K562 (cell line): ENCODE measurements around the gene TUBGCP6. TPM values are rescaled to one million over a fixed set of nuclear protein-coding genes. Genes with fewer than 3 reads are reported as not detected.
A peak's percentile ranks its signal among the peaks of the same experiment; 100 is the strongest.

Experiments used
- ASH1L ChIP-seq: fragments of 450-650 bp; IDR thresholded peaks from 2 replicates; pipeline ENCODE4 v1.6.1; 2018; ENCODE audit warnings: borderline replicate concordance, mild to moderate bottlenecking, low read depth; ENCODE audit not compliant: partially characterized antibody
- ATF6 ChIP-seq: sonication (generic); formaldehyde crosslinking; IDR thresholded peaks from 2 replicates; pipeline ENCODE4 v1.4.0; 2020; ENCODE audit warnings: mild to moderate bottlenecking, missing genetic modification reagents
- BRCA1 ChIP-seq, 2 experiments: fragments of 450-650 bp in 1 of 2; sonication (generic) in 1 of 2; formaldehyde crosslinking in 1 of 2; IDR thresholded peaks; 2 replicates each; pipeline versions ENCODE4 v1.5.0 to v1.6.1; 2017 to 2020; ENCODE audit warnings: mild to moderate bottlenecking in 1 of 2, missing genetic modification reagents in 1 of 2
- C11orf30 ChIP-seq: fragments of 450-650 bp; IDR thresholded peaks from 2 replicates; pipeline ENCODE4 v1.6.1; 2016; ENCODE audit warnings: low read depth, mild to moderate bottlenecking
- ERF ChIP-seq: fragments of 450-650 bp; formaldehyde crosslinking; IDR thresholded peaks from 2 replicates; pipeline ENCODE4 v1.4.0; 2020; ENCODE audit warnings: mild to moderate bottlenecking, mixed read lengths
- ETS2 ChIP-seq: IDR thresholded peaks from 2 replicates; pipeline ENCODE4 v1.6.1; 2016; ENCODE audit warnings: borderline replicate concordance, missing genetic modification characterization, mild to moderate bottlenecking, moderate library complexity, missing compliant biosample characterization; ENCODE audit not compliant: poor library complexity, severe bottlenecking
- KDM4B ChIP-seq, 2 experiments: fragments of 450-650 bp in 1 of 2; sonication (generic) in 1 of 2; IDR thresholded peaks; 2 replicates each; pipeline ENCODE4 v1.6.1; 2016 to 2017; ENCODE audit warnings: borderline replicate concordance in 2 of 2, antibody characterized with exemption in 1 of 2, low read depth in 1 of 2, mild to moderate bottlenecking in 1 of 2
- MBD1 ChIP-seq: fragments of 250-450 bp; sonication (Bioruptor Pico); IDR thresholded peaks from 2 replicates; pipeline ENCODE4 v1.8.0; 2022; ENCODE audit warnings: inconsistent platforms
- MIER1 ChIP-seq: fragments of 450-650 bp; IDR thresholded peaks from 2 replicates; pipeline ENCODE4 v1.6.1; 2016; ENCODE audit warnings: antibody characterized with exemption, mild to moderate bottlenecking, low read depth
- MNT ChIP-seq, 2 experiments: fragments of 450-650 bp; conservative IDR thresholded peaks; 2 replicates each; pipeline ENCODE4 v1.6.1; 2017; ENCODE audit warnings: mild to moderate bottlenecking in 2 of 2, moderate library complexity in 2 of 2
- SRSF7 ChIP-seq: fragments of 200-400 bp; formaldehyde crosslinking; optimal IDR thresholded peaks from 2 replicates; pipeline ENCODE3; 2017; ENCODE audit warnings: mild to moderate bottlenecking, low read depth, low read length
- TFAP4 ChIP-seq: sonication (generic); formaldehyde crosslinking; IDR thresholded peaks from 2 replicates; pipeline ENCODE4 v1.8.0; 2022; ENCODE audit warnings: missing genetic modification reagents, mild to moderate bottlenecking, moderate library complexity, borderline replicate concordance
- YBX1 ChIP-seq: fragments of 450-650 bp; IDR thresholded peaks from 2 replicates; pipeline ENCODE4 v1.7.1; 2016; ENCODE audit warnings: mild to moderate bottlenecking
- ZFP36 ChIP-seq: fragments of 150-350 bp; IDR thresholded peaks from 2 replicates; pipeline ENCODE4 v1.6.1; 2018; ENCODE audit warnings: low read length, low read depth; ENCODE audit not compliant: partially characterized antibody
- ZNF212 ChIP-seq: fragments of 450-650 bp; formaldehyde crosslinking; IDR thresholded peaks from 2 replicates; pipeline ENCODE4 v1.4.0; 2020; ENCODE audit warnings: mild to moderate bottlenecking
- ZZZ3 ChIP-seq: fragments of 450-650 bp; IDR thresholded peaks from 2 replicates; pipeline ENCODE4 v1.6.1; 2016; ENCODE audit warnings: antibody characterized with exemption, mild to moderate bottlenecking, moderate library complexity
- polyA plus RNA-seq, 8 experiments: library from polyadenylated mRNA; depleted of rRNA in 4 of 8; stranded (reverse) in 5 of 8; unstranded in 3 of 8; fragments of >200 nt; fragmentation: Nextera tagmentation in 2 of 8; fragmentation: Illumina TruSeq in 1 of 8; extraction: Ambion mirVana in 2 of 8; extraction: Trizol in 1 of 8; gene quantifications; 2 replicates each; pipeline versions ENCODE4 v1.2.1 to v1.2.3, GENCODE V29; 2011 to 2014; ENCODE audit warnings: inconsistent platforms in 1 of 8, missing spikeins in 1 of 8
- total RNA-seq, 7 experiments: library from RNA; depleted of rRNA in 6 of 7; stranded (reverse); fragments of >200 nt in 6 of 7; fragmentation: Illumina TruSeq in 2 of 7; extraction: Trizol in 2 of 7; gene quantifications; 2 replicates each; pipeline versions ENCODE4 v1.2.1 to v1.2.3, GENCODE V29; 2011 to 2021; ENCODE audit warnings: low replicate concordance in 1 of 7
- TF ChIP-seq, protein P1 (sequence below): IDR thresholded peaks from 2 replicates; pipeline ENCODE4 v1.6.1; 2011; ENCODE audit not compliant: insufficient read length; ENCODE audit errors: extremely low read depth

Gene TUBGCP6
- total and polyA plus RNA-seq, 9 of the 15 experiments (the other 6 are each of a cell fraction or from before 2014, with no cell fraction given) = 0.76 to 33.0 (median 10.1) TPM

GRCh38 chr22:50244420-50245213 lies at the start of gene TUBGCP6 (continued):
- peak; percentile 66; the same call in 1 of the 2 replicates for TF ChIP-seq TFAP4 (CRISPR knock-in tag)
- peak; percentile 98 for TF ChIP-seq C11orf30
- no peak for TF ChIP-seq ASH1L
- TF ChIP-seq MIER1 = no peak
- TF ChIP-seq KDM4B (IDR thresholded peaks at IDR 0.05; ENCODE audit: borderline replicate concordance in 2 of 2, low read depth in 1 of 2) = no peak
- no peak for TF ChIP-seq ETS2 (tag)
- no peak for TF ChIP-seq ERF (CRISPR knock-in tag)
- TF ChIP-seq MBD1 (CRISPR knock-in tag) = no peak
- TF ChIP-seq BRCA1 (IDR thresholded peaks at IDR 0.05) = no peak
- TF ChIP-seq BRCA1 (CRISPR knock-in tag; IDR thresholded peaks at IDR 0.05) = no peak
- TF ChIP-seq MNT (conservative IDR thresholded peaks at IDR 0.05) = peak; percentile 92 to 96
- TF ChIP-seq ZNF212 (CRISPR knock-in tag) = no peak
- TF ChIP-seq, protein P1, sequence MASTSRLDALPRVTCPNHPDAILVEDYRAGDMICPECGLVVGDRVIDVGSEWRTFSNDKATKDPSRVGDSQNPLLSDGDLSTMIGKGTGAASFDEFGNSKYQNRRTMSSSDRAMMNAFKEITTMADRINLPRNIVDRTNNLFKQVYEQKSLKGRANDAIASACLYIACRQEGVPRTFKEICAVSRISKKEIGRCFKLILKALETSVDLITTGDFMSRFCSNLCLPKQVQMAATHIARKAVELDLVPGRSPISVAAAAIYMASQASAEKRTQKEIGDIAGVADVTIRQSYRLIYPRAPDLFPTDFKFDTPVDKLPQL = no peak
- no peak for TF ChIP-seq ATF6 (CRISPR knock-in tag)
- no peak for TF ChIP-seq ZFP36
- no peak for TF ChIP-seq SRSF7
- TF ChIP-seq YBX1 = no peak
- TF ChIP-seq ZZZ3 = no peak
